Measurements from ENCODE around the gene SMG7. TPM values are rescaled to one million over a fixed set of nuclear protein-coding genes. Genes with fewer than 3 reads are reported as not detected.

SMG7 gene
- total RNA-seq, 1 experiment from 2014 or later = 72.9 TPM

DNA sequence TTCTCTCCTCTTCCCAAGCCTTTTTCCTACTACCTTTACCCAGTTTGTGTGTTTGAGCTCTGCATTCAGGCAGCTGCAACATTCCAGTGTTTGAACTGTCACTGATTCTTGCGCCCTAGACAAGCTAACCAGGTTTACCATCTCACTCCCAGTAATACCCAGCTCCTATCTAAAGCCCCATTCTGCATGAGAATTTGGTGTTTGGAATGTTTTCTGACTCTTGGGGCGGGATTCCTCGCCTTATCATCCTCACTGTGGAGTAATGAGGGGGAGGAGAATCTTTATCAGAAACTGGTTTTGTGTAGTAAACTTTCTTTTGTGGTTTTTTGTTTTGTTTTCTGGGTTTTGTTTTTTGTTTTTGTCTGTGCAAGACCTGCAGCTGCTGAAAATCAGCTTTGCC lies 81.5 kb downstream of the SMG7 start:
- POLR2A ChIA-PET (ENCODE audit: unreplicated experiment) = no interaction called here
- Histone ChIP-seq H3K4me1 (replicated peaks; ENCODE audit: insufficient read depth) (no peaks in the 10 kb centered on the region), H3K9me2 (ENCODE audit: insufficient read depth) (no peaks in the 10 kb centered on the region), H3K9me3 (ENCODE audit: insufficient read depth, low read depth) (no peaks in the 10 kb centered on the region), H3F3A (ENCODE audit: insufficient read depth, low read depth) (peaks cover 51% of the 10 kb centered on the region), H3K27ac (no peak overlapping the region), H3K4me3 (no peak overlapping the region), H3K4me2 (no peak overlapping the region), H3K36me3 (ENCODE audit: low read depth) (peaks cover 56% of the 10 kb centered on the region), H2AFZ (no peak overlapping the region), H3K79me2 (ENCODE audit: low read depth) (no peaks in the 10 kb centered on the region), H3K27me3 (ENCODE audit: insufficient read depth, low read depth) (no peaks in the 10 kb centered on the region), H4K20me1 (ENCODE audit: insufficient read depth) (no peaks in the 10 kb centered on the region)
- DNase-seq = no peak
- CTCF ChIA-PET = no interaction called here
- no TSS peak for BruUV-seq (replicated peaks)
- intact Hi-C loops (cut with micrococcal nuclease; ENCODE audit: unreplicated experiment) = loop anchor here (2.0 to 10.0 kb wide), 2 partner anchors 69 to 589 kb away; no protein-coding TSS in a partner anchor
- TF ChIP-seq CTCF (conservative IDR thresholded peaks at IDR 0.05) = no peak
- no peak for TF ChIP-seq EZH2 (IDR thresholded peaks at IDR 0.05; ENCODE audit: low read depth)

DNA sequence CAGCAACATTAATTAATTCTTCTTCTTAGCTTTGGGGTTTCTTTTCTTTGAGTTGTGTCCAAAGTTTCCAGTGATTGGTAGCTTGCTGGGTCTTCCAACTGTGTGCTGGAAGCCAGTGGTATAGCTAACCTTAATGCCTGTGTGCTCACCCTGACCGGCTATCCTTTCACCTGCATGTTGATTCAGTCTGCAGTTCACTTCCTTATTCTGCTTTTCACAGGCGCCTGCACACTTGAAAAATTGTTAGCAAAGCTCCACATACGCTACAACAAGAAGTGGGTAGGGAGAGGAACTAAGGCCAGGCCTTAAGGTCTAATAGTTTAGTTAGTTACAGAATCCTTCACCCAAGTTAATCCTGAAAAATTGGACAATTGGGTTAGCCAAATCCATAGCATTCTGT lies 82.3 kb downstream of the SMG7 start:
- no TSS peak for BruUV-seq (replicated peaks)
- Histone ChIP-seq H3F3A (ENCODE audit: insufficient read depth, low read depth) (peaks cover 54% of the 10 kb centered on the region), H3K27me3 (ENCODE audit: insufficient read depth, low read depth) (no peaks in the 10 kb centered on the region), H3K4me2 (no peak overlapping the region), H3K4me1 (replicated peaks; ENCODE audit: insufficient read depth) (no peaks in the 10 kb centered on the region), H3K9me2 (ENCODE audit: insufficient read depth) (no peaks in the 10 kb centered on the region), H3K9me3 (ENCODE audit: insufficient read depth, low read depth) (no peaks in the 10 kb centered on the region), H2AFZ (no peak overlapping the region), H3K79me2 (ENCODE audit: low read depth) (no peaks in the 10 kb centered on the region), H3K27ac (no peak overlapping the region), H4K20me1 (ENCODE audit: insufficient read depth) (no peaks in the 10 kb centered on the region), H3K36me3 (ENCODE audit: low read depth) (peaks cover 57% of the 10 kb centered on the region), H3K4me3 (no peak overlapping the region)
- TF ChIP-seq EZH2 (IDR thresholded peaks at IDR 0.05; ENCODE audit: low read depth) (no peak), CTCF (conservative IDR thresholded peaks at IDR 0.05) (no peak)
- ChIA-PET POLR2A (ENCODE audit: unreplicated experiment) (no interaction called here), CTCF (interaction anchor here (0.6 kb wide), 1 partner anchor 141 kb away, joined by 5 read pairs; no protein-coding TSS in a partner anchor)
- intact Hi-C loops (cut with micrococcal nuclease; ENCODE audit: unreplicated experiment) = loop anchor here (10.0 kb wide), 1 partner anchor 590 kb away; no protein-coding TSS in a partner anchor
- DNase-seq = no peak

DNA sequence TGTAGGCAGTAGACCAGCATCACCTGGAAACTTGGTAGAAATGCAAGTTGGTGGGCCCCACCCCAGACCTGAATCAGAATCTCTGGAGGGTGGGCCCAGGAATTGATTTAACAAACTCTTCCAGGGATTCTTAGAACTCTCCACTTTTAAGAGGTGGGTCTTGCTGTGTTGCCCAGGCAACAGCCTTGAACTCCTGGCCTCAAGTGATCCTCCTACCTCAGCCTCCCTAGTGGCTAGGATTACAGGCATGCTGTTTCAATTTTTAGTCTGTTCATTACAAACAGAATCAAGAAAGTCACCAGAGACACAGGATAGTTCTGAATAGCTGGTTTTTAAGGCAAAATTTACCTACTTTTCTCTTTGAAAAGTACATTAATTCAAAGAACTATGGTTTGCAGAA lies 86.8 kb downstream of the SMG7 start:
- CTCF ChIA-PET = no interaction called here

More for the DNA sequence above, 86.8 kb downstream of the SMG7 start:
- Histone ChIP-seq H3K9me3 (ENCODE audit: insufficient read depth, low read depth) (no peaks in the 10 kb centered on the region), H3K4me2 (no peak overlapping the region), H3K79me2 (ENCODE audit: low read depth) (no peaks in the 10 kb centered on the region), H3K27me3 (ENCODE audit: insufficient read depth, low read depth) (no peaks in the 10 kb centered on the region), H2AFZ (no peak overlapping the region), H3K4me1 (replicated peaks; ENCODE audit: insufficient read depth) (no peaks in the 10 kb centered on the region), H3F3A (ENCODE audit: insufficient read depth, low read depth) (peaks cover 33% of the 10 kb centered on the region), H4K20me1 (ENCODE audit: insufficient read depth) (no peaks in the 10 kb centered on the region), H3K9me2 (ENCODE audit: insufficient read depth) (no peaks in the 10 kb centered on the region), H3K4me3 (no peak overlapping the region), H3K27ac (no peak overlapping the region), H3K36me3 (ENCODE audit: low read depth) (peaks cover 43% of the 10 kb centered on the region)
- TF ChIP-seq EZH2 (IDR thresholded peaks at IDR 0.05; ENCODE audit: low read depth) (no peak), CTCF (conservative IDR thresholded peaks at IDR 0.05) (no peak)
- intact Hi-C loops (cut with micrococcal nuclease; ENCODE audit: unreplicated experiment) = loop anchor here (10.0 kb wide), 1 partner anchor 594 kb away; no protein-coding TSS in a partner anchor
- POLR2A ChIA-PET (ENCODE audit: unreplicated experiment) = no interaction called here
- BruUV-seq (replicated peaks) = no TSS peak
- no peak for DNase-seq

Data from PC-9 (cell line).